ENCODE data around the gene KLHL5.

KLHL5 gene

GRCh38 chr4:39044364-39044955, 17.6 kb upstream of the KLHL5 start:
- DNase-seq (ENCODE audit: low spot score), result peak; percentile 50

- no peak for DNase-seq (ENCODE audit: low spot score)
These were observed 16.8 kb upstream of the KLHL5 start for GRCh38 chr4:39044956-39045826.

- DNase-seq (ENCODE audit: low spot score), result no peak
These were observed 16.2 kb upstream of the KLHL5 start for GRCh38 chr4:39045827-39046221.

GRCh38 chr4:39046249-39046648, 15.8 kb upstream of the KLHL5 start:
- no peak for DNase-seq (ENCODE audit: low spot score)

- DNase-seq (ENCODE audit: low spot score), result no peak
These were observed 14.4 kb upstream of the KLHL5 start for GRCh38 chr4:39047681-39048080.

- DNase-seq (ENCODE audit: low spot score), result no peak
These were observed 13.7 kb upstream of the KLHL5 start for GRCh38 chr4:39048311-39048710.

GRCh38 chr4:39050590-39050989, 11.4 kb upstream of the KLHL5 start:
- DNase-seq (ENCODE audit: low spot score), result no peak

GRCh38 chr4:39051492-39051891, 10.5 kb upstream of the KLHL5 start:
- DNase-seq (ENCODE audit: low spot score), result no peak

GRCh38 chr4:39053983-39054382, 8.0 kb upstream of the KLHL5 start:
- no peak for DNase-seq (ENCODE audit: low spot score)

GRCh38 chr4:39054497-39054896, 7.5 kb upstream of the KLHL5 start:
- DNase-seq (ENCODE audit: low spot score), result no peak

- DNase-seq (ENCODE audit: low spot score), result no peak
These were observed 6.0 kb upstream of the KLHL5 start for GRCh38 chr4:39056023-39056422.

GRCh38 chr4:39061457-39061856, 575 bp upstream of the KLHL5 start:
- DNase-seq (ENCODE audit: low spot score), result no peak

- DNase-seq (ENCODE audit: low spot score), result no peak
These were observed 702 bp downstream of the KLHL5 start for GRCh38 chr4:39062770-39063097.

- no peak for DNase-seq (ENCODE audit: low spot score)
These were observed 1.4 kb downstream of the KLHL5 start for GRCh38 chr4:39063430-39063829.

- no peak for DNase-seq (ENCODE audit: low spot score)
These were observed 4.3 kb downstream of the KLHL5 start for GRCh38 chr4:39066371-39066770.

GRCh38 chr4:39067031-39067430, 5.0 kb downstream of the KLHL5 start:
- DNase-seq (ENCODE audit: low spot score), result no peak

GRCh38 chr4:39067451-39067850, 5.4 kb downstream of the KLHL5 start:
- DNase-seq (ENCODE audit: low spot score), result no peak

GRCh38 chr4:39068907-39069306, 6.9 kb downstream of the KLHL5 start:
- DNase-seq (ENCODE audit: low spot score), result no peak

GRCh38 chr4:39078829-39079228, 16.8 kb downstream of the KLHL5 start:
- DNase-seq (ENCODE audit: low spot score), result no peak

- no peak for DNase-seq (ENCODE audit: low spot score)
These were observed 21.1 kb downstream of the KLHL5 start for GRCh38 chr4:39083164-39083563.

GRCh38 chr4:39085891-39086290, 23.9 kb downstream of the KLHL5 start:
- no peak for DNase-seq (ENCODE audit: low spot score)

GRCh38 chr4:39096847-39097246, 34.8 kb downstream of the KLHL5 start:
- no peak for DNase-seq (ENCODE audit: low spot score)

- no peak for DNase-seq (ENCODE audit: low spot score)
These were observed 35.3 kb downstream of the KLHL5 start for GRCh38 chr4:39097290-39097689.

- DNase-seq (ENCODE audit: low spot score), result no peak
These were observed 40.3 kb downstream of the KLHL5 start for GRCh38 chr4:39102297-39102696.
